HepG2 (cell line): Measurements from ENCODE around the gene PSME3IP1. TPM values are rescaled to one million over a fixed set of nuclear protein-coding genes. Genes with fewer than 3 reads are reported as not detected.

Experiments
- BORCS8-MEF2B ChIP-seq: sonication (generic); formaldehyde crosslinking; IDR thresholded peaks from 2 replicates; pipeline ENCODE4 v1.8.0; 2022; ENCODE audit warnings: mild to moderate bottlenecking, missing genetic modification reagents
- ELF4 ChIP-seq: sonication (generic); formaldehyde crosslinking; IDR thresholded peaks from 2 replicates; pipeline ENCODE4 v1.5.0; 2020; ENCODE audit warnings: missing genetic modification reagents, mild to moderate bottlenecking, moderate library complexity, borderline replicate concordance
- FOXA1 ChIP-seq, 2 experiments: fragments of 450-650 bp in 1 of 2; sonication (generic) in 1 of 2; formaldehyde crosslinking in 1 of 2; IDR thresholded peaks; 2 replicates each; pipeline versions ENCODE4 v1.4.0 to v1.6.1; 2016 to 2020; ENCODE audit warnings: missing genetic modification reagents in 1 of 2
- NFIB ChIP-seq: sonication (generic); formaldehyde crosslinking; IDR thresholded peaks from 2 replicates; pipeline ENCODE4 v1.9.0; 2021; ENCODE audit warnings: missing genetic modification reagents, mild to moderate bottlenecking, borderline replicate concordance
- PHB2 ChIP-seq: fragments of 450-650 bp; IDR thresholded peaks from 2 replicates; pipeline ENCODE4 v1.6.1; 2018; ENCODE audit not compliant: partially characterized antibody
- RFX5 ChIP-seq: IDR thresholded peaks from 2 replicates; pipeline ENCODE4 v1.6.1; 2011; ENCODE audit warnings: low read depth, low read length, improper control_type of control experiment
- RORA ChIP-seq: sonication (generic); formaldehyde crosslinking; IDR thresholded peaks from 2 replicates; pipeline ENCODE4 v1.5.0; 2020; ENCODE audit warnings: mild to moderate bottlenecking, missing genetic modification reagents, moderate library complexity
- SP1 ChIP-seq, 2 experiments: fragments of 450-650 bp in 1 of 2; sonication (generic) in 1 of 2; formaldehyde crosslinking in 1 of 2; IDR thresholded peaks; 2 replicates each; pipeline versions ENCODE4 v1.4.0 to v1.6.1; 2016 to 2020; ENCODE audit warnings: missing genetic modification reagents in 1 of 2
- SP4 ChIP-seq: sonication (generic); formaldehyde crosslinking; IDR thresholded peaks from 2 replicates; pipeline ENCODE4 v1.8.1; 2023; ENCODE audit warnings: mild to moderate bottlenecking, missing genetic modification reagents
- ZFAT ChIP-seq: sonication (generic); formaldehyde crosslinking; conservative IDR thresholded peaks from 2 replicates; pipeline ENCODE4 v1.8.1; 2023; ENCODE audit warnings: missing genetic modification reagents, inconsistent platforms
- ZMAT3 ChIP-seq: sonication (generic); formaldehyde crosslinking; conservative IDR thresholded peaks from 2 replicates; pipeline ENCODE4 v1.7.0; 2021; ENCODE audit warnings: missing genetic modification reagents
- ZNF253 ChIP-seq: sonication (generic); formaldehyde crosslinking; IDR thresholded peaks from 2 replicates; pipeline ENCODE4 v1.8.0; 2022; ENCODE audit warnings: mild to moderate bottlenecking, missing genetic modification reagents, borderline replicate concordance
- ZNF331 ChIP-seq: sonication (generic); formaldehyde crosslinking; IDR thresholded peaks from 2 replicates; pipeline ENCODE4 v1.4.0; 2020; ENCODE audit warnings: missing genetic modification reagents
- ZNF562 ChIP-seq: sonication (generic); formaldehyde crosslinking; IDR thresholded peaks from 2 replicates; pipeline ENCODE4 v1.8.0; 2022; ENCODE audit warnings: missing genetic modification reagents, borderline replicate concordance
- ZNF841 ChIP-seq: sonication (generic); formaldehyde crosslinking; IDR thresholded peaks from 2 replicates; pipeline ENCODE4 v1.8.1; 2023; ENCODE audit warnings: missing genetic modification reagents, borderline replicate concordance
- polyA plus RNA-seq, 8 experiments: library from polyadenylated mRNA; depleted of rRNA in 3 of 8; stranded (reverse) in 7 of 8; unstranded in 1 of 8; fragments of >200 nt; fragmentation: Illumina TruSeq in 4 of 8; extraction: Trizol in 4 of 8; gene quantifications; 2 replicates each; pipeline versions ENCODE4 v1.2.1 to v1.2.3, GENCODE V29; 2011 to 2016; ENCODE audit warnings: low read depth in 4 of 8, missing spikeins in 1 of 8, mixed read lengths in 1 of 8; ENCODE audit not compliant: insufficient read depth in 1 of 8
- total RNA-seq, 5 experiments: library from RNA; depleted of rRNA; stranded (reverse); fragments of >200 nt; fragmentation: Illumina TruSeq; extraction: Trizol; gene quantifications; 2 replicates each; pipeline ENCODE4 v1.2.3, GENCODE V29; 2016; ENCODE audit warnings: low read depth in 1 of 5
- TF ChIP-seq, protein P1 (sequence below): sonication (generic); formaldehyde crosslinking; conservative IDR thresholded peaks from 2 replicates; pipeline ENCODE4 v1.4.0; 2020; ENCODE audit warnings: missing genetic modification reagents
- TF ChIP-seq, protein P2 (sequence below): sonication (generic); formaldehyde crosslinking; IDR thresholded peaks from 2 replicates; pipeline ENCODE4 v1.9.0; 2022; ENCODE audit warnings: low read depth, missing genetic modification reagents
- TF ChIP-seq, protein P3 (sequence below): sonication (generic); formaldehyde crosslinking; IDR thresholded peaks from 2 replicates; pipeline ENCODE4 v1.8.1; 2023; ENCODE audit warnings: missing genetic modification reagents, mild to moderate bottlenecking, borderline replicate concordance
- TF ChIP-seq, protein P4 (sequence below): sonication (generic); formaldehyde crosslinking; IDR thresholded peaks from 2 replicates; pipeline ENCODE4 v1.4.0; 2020; ENCODE audit warnings: mild to moderate bottlenecking, missing genetic modification reagents, borderline replicate concordance
- TF ChIP-seq, protein P5 (sequence below): sonication (generic); formaldehyde crosslinking; IDR thresholded peaks from 2 replicates; pipeline ENCODE4 v1.4.0; 2020; ENCODE audit warnings: low read depth, missing genetic modification reagents

PSME3IP1 gene
- total and polyA plus RNA-seq, 2 of the 13 experiments (the other 11 are each of a cell fraction or from before 2014, with no cell fraction given): 90.8 to 99.8 TPM

DNA sequence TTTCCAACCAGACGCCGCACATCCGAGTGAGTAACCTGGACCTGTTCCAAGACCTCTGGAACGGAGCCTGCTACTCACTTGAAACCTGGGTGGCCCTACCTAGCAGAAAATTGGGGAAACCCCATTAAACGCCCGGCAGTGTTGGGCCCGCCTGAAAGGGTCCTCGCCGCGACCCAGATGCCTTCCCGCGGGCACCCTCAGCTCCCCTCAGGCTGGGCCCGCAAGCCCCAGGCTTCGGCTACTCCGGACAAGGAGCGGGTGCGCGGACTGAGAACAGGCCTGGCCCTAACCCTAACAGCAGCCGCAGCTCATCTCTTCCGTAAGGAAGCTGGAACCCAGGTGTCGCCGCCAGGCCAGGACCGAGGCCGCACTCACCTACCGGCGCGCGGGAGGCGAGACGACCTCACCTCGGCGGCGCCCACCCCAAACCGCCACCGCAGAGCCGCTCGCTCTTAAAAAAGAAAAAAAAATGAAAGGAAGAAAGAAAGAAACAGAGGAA, 344 bp downstream of the PSME3IP1 start (continued):
- TF ChIP-seq FOXA1 (IDR thresholded peaks at IDR 0.05) (no peak), FOXA1 (CRISPR knock-in tag; IDR thresholded peaks at IDR 0.05) (no peak), ZNF331 (CRISPR knock-in tag) (no peak), ZNF841 (CRISPR knock-in tag) (no peak), PHB2 (no peak), ZNF253 (CRISPR knock-in tag) (no peak; the same call in 1 of the 2 replicates), ZFAT (CRISPR knock-in tag) (no peak), SP4 (CRISPR knock-in tag) (no peak), SP1 (IDR thresholded peaks at IDR 0.05) (no peak), SP1 (CRISPR knock-in tag; IDR thresholded peaks at IDR 0.05) (no peak), ZMAT3 (CRISPR knock-in tag) (no peak; the same call in 1 of the 2 replicates), BORCS8-MEF2B (CRISPR knock-in tag) (no peak; the same call in 1 of the 2 replicates), RFX5 (no peak), ELF4 (CRISPR knock-in tag) (no peak), ZNF562 (CRISPR knock-in tag) (no peak), RORA (CRISPR knock-in tag) (no peak), NFIB (CRISPR knock-in tag) (no peak)
- TF ChIP-seq, protein P1, sequence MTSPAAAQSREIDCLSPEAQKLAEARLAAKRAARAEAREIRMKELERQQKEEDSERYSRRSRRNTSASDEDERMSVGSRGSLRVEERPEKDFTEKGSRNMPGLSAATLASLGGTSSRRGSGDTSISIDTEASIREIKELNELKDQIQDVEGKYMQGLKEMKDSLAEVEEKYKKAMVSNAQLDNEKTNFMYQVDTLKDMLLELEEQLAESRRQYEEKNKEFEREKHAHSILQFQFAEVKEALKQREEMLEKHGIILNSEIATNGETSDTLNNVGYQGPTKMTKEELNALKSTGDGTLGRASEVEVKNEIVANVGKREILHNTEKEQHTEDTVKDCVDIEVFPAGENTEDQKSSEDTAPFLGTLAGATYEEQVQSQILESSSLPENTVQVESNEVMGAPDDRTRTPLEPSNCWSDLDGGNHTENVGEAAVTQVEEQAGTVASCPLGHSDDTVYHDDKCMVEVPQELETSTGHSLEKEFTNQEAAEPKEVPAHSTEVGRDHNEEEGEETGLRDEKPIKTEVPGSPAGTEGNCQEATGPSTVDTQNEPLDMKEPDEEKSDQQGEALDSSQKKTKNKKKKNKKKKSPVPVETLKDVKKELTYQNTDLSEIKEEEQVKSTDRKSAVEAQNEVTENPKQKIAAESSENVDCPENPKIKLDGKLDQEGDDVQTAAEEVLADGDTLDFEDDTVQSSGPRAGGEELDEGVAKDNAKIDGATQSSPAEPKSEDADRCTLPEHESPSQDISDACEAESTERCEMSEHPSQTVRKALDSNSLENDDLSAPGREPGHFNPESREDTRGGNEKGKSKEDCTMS: no peak
- TF ChIP-seq, protein P2, sequence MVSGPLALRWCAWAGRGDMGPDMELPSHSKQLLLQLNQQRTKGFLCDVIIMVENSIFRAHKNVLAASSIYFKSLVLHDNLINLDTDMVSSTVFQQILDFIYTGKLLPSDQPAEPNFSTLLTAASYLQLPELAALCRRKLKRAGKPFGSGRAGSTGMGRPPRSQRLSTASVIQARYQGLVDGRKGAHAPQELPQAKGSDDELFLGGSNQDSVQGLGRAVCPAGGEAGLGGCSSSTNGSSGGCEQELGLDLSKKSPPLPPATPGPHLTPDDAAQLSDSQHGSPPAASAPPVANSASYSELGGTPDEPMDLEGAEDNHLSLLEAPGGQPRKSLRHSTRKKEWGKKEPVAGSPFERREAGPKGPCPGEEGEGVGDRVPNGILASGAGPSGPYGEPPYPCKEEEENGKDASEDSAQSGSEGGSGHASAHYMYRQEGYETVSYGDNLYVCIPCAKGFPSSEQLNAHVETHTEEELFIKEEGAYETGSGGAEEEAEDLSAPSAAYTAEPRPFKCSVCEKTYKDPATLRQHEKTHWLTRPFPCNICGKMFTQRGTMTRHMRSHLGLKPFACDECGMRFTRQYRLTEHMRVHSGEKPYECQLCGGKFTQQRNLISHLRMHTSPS (CRISPR knock-in tag): no peak
- TF ChIP-seq, protein P3, sequence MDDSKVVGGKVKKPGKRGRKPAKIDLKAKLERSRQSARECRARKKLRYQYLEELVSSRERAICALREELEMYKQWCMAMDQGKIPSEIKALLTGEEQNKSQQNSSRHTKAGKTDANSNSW: no peak
- TF ChIP-seq, protein P4, sequence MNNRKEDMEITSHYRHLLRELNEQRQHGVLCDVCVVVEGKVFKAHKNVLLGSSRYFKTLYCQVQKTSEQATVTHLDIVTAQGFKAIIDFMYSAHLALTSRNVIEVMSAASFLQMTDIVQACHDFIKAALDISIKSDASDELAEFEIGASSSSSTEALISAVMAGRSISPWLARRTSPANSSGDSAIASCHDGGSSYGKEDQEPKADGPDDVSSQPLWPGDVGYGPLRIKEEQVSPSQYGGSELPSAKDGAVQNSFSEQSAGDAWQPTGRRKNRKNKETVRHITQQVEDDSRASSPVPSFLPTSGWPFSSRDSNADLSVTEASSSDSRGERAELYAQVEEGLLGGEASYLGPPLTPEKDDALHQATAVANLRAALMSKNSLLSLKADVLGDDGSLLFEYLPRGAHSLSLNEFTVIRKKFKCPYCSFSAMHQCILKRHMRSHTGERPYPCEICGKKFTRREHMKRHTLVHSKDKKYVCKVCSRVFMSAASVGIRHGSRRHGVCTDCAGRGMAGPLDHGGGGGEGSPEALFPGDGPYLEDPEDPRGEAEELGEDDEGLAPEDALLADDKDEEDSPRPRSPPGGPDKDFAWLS (CRISPR knock-in tag): no peak
- TF ChIP-seq, protein P5, sequence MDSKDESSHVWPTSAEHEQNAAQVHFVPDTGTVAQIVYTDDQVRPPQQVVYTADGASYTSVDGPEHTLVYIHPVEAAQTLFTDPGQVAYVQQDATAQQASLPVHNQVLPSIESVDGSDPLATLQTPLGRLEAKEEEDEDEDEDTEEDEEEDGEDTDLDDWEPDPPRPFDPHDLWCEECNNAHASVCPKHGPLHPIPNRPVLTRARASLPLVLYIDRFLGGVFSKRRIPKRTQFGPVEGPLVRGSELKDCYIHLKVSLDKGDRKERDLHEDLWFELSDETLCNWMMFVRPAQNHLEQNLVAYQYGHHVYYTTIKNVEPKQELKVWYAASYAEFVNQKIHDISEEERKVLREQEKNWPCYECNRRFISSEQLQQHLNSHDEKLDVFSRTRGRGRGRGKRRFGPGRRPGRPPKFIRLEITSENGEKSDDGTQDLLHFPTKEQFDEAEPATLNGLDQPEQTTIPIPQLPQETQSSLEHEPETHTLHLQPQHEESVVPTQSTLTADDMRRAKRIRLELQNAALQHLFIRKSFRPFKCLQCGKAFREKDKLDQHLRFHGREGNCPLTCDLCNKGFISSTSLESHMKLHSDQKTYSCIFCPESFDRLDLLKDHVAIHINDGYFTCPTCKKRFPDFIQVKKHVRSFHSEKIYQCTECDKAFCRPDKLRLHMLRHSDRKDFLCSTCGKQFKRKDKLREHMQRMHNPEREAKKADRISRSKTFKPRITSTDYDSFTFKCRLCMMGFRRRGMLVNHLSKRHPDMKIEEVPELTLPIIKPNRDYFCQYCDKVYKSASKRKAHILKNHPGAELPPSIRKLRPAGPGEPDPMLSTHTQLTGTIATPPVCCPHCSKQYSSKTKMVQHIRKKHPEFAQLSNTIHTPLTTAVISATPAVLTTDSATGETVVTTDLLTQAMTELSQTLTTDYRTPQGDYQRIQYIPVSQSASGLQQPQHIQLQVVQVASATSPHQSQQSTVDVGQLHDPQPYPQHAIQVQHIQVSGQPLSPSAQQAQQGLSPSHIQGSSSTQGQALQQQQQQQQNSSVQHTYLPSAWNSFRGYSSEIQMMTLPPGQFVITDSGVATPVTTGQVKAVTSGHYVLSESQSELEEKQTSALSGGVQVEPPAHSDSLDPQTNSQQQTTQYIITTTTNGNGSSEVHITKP (CRISPR knock-in tag): no peak
